22Rv1 (cell line): ENCODE results near the gene P4HB.

Source experiments
- H3K27ac ChIP-seq: fragments of 450-650 bp; 2 replicates; pipeline ENCODE4 v1.5.1; 2017
- ZFX ChIP-seq: fragments of 450-650 bp; IDR thresholded peaks from 2 replicates; pipeline ENCODE4 v1.6.1; 2017; ENCODE audit warnings: antibody characterized with exemption, borderline replicate concordance
- TF ChIP-seq, protein P1 (sequence below): fragments of 450-650 bp; IDR thresholded peaks from 2 replicates; pipeline ENCODE4 v1.5.1; 2017; ENCODE audit warnings: mild to moderate bottlenecking

Gene P4HB

DNA sequence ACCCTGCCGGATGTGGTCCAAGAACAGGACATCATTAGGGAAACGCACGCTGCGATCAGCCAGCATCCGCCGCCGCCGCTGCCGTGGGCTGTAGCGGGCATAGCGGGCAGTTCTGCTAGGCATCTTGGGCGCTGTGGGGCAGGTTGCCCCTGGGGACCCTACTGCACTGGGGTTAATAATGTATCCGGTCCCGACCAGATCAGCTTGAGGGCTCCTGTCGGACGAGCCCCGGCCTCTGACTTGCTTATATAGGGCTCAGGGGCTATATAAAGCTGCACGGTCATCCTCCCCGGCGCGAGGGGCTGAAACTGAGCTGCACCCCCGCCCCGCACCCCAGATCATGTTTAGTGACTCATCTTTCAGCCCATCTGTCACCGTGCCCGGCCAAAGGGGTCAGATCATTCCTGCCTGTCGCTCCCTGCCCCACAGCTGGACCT, 25.5 kb downstream of the P4HB start, which contains the start of gene PPP1R27:
Gene PPP1R27, minus strand, starts transcription at position 220 of the 437 bp plus-strand sequence. Its CDS starts 97 bp downstream, at position 123.
- TF ChIP-seq ZFX: no peak
- TF ChIP-seq, protein P1, sequence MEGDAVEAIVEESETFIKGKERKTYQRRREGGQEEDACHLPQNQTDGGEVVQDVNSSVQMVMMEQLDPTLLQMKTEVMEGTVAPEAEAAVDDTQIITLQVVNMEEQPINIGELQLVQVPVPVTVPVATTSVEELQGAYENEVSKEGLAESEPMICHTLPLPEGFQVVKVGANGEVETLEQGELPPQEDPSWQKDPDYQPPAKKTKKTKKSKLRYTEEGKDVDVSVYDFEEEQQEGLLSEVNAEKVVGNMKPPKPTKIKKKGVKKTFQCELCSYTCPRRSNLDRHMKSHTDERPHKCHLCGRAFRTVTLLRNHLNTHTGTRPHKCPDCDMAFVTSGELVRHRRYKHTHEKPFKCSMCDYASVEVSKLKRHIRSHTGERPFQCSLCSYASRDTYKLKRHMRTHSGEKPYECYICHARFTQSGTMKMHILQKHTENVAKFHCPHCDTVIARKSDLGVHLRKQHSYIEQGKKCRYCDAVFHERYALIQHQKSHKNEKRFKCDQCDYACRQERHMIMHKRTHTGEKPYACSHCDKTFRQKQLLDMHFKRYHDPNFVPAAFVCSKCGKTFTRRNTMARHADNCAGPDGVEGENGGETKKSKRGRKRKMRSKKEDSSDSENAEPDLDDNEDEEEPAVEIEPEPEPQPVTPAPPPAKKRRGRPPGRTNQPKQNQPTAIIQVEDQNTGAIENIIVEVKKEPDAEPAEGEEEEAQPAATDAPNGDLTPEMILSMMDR: no peak

DNA sequence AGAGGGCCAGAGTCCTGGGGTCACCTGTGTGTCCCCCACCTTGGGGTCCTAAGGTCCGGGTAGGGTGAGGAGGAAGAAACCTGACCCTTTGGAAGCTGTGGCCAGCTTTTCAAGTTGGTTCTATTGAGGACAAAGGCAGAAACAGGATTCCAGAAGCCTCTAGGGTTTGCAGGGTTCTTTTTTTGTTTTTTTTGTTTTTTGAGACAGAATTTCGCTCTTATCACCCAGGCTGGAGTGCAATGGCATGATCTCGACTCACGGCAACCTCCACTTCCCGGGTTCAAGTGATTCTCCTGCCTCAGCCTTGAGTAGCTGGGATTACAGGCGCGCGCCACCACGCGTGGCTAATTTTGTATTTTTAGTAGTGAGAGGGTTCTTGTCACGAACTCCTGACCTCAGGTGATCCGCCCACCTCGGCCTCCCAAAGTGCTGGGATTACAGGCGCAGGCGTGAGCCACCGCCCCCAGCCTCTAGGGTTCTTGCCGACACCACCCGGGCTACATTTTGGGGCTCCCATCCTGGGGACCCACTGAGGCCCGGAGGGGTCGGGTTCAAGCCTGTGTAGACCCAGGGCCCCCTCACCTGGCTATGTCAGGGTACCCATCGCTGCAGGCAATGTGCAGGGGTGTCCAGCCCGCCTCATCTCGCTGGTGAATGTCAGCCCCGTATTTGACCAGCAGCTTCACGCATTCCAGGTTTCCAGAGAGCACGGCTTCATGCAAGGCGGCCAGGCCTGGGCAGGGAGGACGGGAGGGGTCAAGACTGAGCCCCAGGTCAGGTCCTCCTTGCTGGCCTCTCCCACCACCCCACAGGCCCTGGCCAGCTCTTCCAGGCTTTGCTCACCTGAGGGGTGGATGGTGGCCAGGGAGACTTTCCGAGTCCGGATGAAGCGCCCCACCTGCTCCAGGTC, 26.2 kb downstream of the P4HB start:
- TF ChIP-seq, protein P1: no peak
- TF ChIP-seq ZFX: no peak
- H3K27ac ChIP-seq: peak overlapping the region; percentile 83

More for the DNA sequence above, 25.5 kb downstream of the P4HB start, which contains the start of gene PPP1R27:
- H3K27ac ChIP-seq: peak within 1 kb of the TSS; percentile 83

DNA sequence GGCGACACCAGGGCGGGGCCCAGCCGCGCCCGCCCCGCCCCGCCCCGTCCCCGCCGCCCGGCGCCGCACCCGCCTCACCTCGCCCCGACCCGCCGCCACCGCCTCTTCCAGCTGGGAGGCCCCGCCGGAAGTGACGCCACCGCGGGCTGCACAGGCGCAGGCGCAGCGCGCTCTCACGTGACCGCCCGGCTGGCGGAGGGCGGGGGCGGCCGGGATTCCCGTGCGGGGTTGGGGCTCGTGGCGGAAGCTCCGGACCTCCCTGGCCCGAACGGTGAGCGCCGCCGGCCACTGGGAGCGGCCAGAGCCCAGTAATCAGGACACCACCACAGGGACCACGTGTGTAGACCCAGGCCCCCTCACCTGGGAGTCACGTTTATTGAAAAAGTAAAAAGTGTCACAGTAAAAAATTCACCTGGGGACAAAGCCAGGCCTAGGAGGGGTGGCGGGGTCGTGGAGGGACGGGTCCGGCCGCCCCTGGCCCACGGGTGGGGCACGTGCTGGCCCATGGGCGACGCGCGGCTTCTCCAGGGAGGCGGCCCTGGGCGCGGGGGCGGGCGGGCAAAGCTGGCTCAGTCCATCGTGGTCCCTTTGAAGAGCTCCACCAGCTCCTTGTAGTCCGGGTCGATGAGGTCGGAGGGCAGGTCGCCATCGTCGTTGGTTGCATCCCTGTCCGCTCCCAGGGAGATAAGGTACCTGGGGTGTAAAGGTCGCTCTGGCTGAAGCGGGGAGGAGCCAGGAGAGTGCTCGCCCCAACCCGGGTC, 27.0 kb downstream of the P4HB start, which contains the start of gene MCRIP1:
Gene MCRIP1, minus strand, starts transcription at position 132 of the 761 bp plus-strand sequence. CDS start 8,785 bp downstream, outside the sequence.
- TF ChIP-seq ZFX: no peak
- TF ChIP-seq, protein P1: no peak
- peak within 1 kb of the TSS; percentile 83 for H3K27ac ChIP-seq

DNA sequence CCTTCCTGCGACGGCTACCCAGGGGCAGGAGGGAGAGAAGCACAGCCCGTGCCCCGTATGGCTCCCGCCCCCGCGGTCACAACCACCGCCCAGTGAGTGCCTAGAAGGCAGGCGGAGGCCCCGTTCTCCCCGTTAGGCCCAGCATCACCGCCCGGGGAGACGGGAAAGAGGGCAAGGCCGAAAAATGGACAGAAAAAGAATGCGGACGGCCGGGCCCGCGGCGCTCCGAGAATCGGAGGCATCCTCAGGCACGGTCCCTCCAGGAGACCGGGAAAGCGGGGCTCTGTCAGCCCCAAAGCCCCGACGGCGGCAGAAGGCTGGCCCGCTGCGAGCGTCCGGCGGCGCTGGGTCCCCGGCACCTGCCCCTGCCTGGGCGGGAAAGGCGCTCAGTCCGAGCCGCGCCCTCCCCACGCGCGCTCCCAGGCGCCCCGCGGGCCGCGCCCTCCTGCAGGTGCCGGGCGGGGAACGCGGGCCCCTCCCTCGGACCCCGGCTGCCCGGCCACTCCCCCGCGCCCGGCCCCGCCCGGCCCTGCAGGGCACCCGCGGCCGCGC, 27.7 kb downstream of the P4HB start:
- TF ChIP-seq, protein P1: no peak
- no peak for TF ChIP-seq ZFX
- peak overlapping the region; percentile 83 for H3K27ac ChIP-seq

DNA sequence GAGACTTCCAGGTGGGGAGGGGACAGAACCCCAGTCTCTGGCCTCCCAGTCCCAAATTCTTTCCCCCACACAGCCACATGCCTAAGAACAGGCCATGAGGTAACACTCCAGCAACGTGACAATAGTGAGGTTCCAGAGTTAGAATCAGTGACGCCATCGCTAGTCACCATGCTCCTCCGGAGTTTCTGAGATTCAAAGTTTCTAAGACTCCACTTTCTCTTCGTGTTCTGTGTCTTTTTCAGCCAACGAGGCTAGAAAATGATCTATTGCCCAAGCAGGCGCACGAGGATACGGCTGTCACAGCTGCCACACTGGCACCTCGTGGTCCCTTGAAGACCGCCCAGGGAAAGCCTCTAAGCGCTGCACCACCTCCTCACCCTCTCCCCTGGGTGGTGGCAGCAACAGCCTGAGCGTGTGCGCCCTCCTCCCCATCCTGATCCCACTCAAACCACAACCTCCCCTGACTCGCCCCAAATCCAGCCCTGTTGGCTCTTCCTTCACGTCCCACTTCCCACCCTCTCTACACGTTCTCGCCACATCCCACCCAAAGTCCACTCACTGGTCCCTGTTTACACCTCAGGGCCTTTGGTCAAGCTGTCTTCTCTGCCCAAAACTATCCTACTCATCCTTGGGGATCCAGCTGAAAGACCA, 28.3 kb downstream of the P4HB start:
- H3K27ac ChIP-seq: peak overlapping the region; percentile 83
- TF ChIP-seq ZFX: no peak
- TF ChIP-seq, protein P1: no peak

DNA sequence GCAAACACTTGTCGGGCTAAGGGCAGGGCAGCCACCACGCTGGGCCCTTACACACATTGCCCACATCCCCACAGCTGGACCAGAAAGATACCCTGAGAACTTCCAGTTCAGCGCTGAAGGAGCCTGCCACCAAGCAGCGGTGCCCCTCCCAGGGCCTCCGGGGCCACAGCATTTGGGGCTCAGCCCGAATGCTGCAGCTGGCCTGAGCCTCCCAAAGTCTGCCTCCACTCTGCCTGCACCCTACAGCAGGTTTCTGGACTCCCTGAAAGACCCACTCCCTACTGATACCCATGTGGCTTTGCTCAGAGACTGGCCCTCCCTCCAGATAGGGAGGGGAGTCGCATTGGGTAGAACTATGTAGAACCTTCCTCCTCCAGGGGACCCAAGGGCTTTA, 28.8 kb downstream of the P4HB start:
- H3K27ac ChIP-seq: no peak overlapping the region
- TF ChIP-seq, protein P1: no peak
- no peak for TF ChIP-seq ZFX
